Prostate gland (tissue), 2 donors: ENCODE data around the gene STXBP6.

Source experiments
- CTCF ChIP-seq, 4 experiments: fragments of 200-600 bp in 2 of 4; fragments of 450-650 bp in 2 of 4; sonication (generic) in 2 of 4; IDR thresholded peaks; 1 replicate in 3 of 4; 2 replicates in 1 of 4; pipeline ENCODE4 v1.5.1; 2016 to 2019; ENCODE audit warnings: antibody characterized with exemption in 4 of 4, mild to moderate bottlenecking in 2 of 4, moderate library complexity in 2 of 4
- POLR2AphosphoS5 ChIP-seq: sonication (generic); formaldehyde crosslinking; IDR thresholded peaks from one replicate; pipeline ENCODE4 v1.6.1; 2017; ENCODE audit warnings: antibody characterized with exemption

DNA sequence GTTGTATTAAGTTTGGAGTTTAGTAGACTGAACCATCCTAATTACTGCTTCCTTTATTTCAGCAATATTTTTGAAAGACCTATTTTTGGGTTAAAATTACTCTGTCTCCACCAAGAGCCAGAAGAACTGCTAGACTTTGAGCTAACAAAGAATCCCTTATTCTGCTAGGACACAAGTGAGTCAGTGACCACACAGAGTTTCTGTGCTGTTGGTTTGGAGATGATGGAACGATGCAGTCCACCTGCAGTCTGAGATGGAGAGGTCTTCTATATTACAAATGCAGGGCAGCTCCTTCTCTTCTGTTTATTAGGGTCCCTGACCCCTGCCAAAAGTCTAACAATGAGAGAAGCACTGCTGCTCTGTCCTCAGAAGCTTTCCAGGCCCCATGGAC is 6.7 kb upstream of the STXBP6 start:
- no peak for TF ChIP-seq CTCF (IDR thresholded peaks at IDR 0.05)
- TF ChIP-seq POLR2AphosphoS5: no peak
